Lower leg skin (tissue), 3 donors: ENCODE measurements around the gene IL1RAP.

Source experiments
- POLR2A ChIP-seq, 2 donors: fragments of 450-650 bp; IDR thresholded peaks; one replicate each; pipeline ENCODE4 v1.6.1; 2016 to 2017; ENCODE audit warnings: antibody characterized with exemption in 2 of 2, mild to moderate bottlenecking in 1 of 2, moderate library complexity in 1 of 2
- TF ChIP-seq, protein P1 (sequence below), 3 donors: fragments of 450-650 bp; IDR thresholded peaks; one replicate each; pipeline ENCODE4 v1.5.1; 2016; ENCODE audit warnings: antibody characterized with exemption in 3 of 3, mild to moderate bottlenecking in 3 of 3, moderate library complexity in 2 of 3

GRCh38 chr3:190524942-190525341, 11.1 kb downstream of the IL1RAP start:
- TF ChIP-seq, protein P1, sequence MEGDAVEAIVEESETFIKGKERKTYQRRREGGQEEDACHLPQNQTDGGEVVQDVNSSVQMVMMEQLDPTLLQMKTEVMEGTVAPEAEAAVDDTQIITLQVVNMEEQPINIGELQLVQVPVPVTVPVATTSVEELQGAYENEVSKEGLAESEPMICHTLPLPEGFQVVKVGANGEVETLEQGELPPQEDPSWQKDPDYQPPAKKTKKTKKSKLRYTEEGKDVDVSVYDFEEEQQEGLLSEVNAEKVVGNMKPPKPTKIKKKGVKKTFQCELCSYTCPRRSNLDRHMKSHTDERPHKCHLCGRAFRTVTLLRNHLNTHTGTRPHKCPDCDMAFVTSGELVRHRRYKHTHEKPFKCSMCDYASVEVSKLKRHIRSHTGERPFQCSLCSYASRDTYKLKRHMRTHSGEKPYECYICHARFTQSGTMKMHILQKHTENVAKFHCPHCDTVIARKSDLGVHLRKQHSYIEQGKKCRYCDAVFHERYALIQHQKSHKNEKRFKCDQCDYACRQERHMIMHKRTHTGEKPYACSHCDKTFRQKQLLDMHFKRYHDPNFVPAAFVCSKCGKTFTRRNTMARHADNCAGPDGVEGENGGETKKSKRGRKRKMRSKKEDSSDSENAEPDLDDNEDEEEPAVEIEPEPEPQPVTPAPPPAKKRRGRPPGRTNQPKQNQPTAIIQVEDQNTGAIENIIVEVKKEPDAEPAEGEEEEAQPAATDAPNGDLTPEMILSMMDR (IDR thresholded peaks at IDR 0.05) = no peak
- TF ChIP-seq POLR2A (IDR thresholded peaks at IDR 0.05) = no peak
